ENCODE measurements around the gene SCG2. TPM values are rescaled to one million over a fixed set of nuclear protein-coding genes. Genes with fewer than 3 reads are reported as not detected.

The SCG2 gene
- total and polyA plus RNA-seq, 2 donors (not counting 1 experiment from before 2014, with no cell fraction given): 0.66 to 2.9 TPM

DNA sequence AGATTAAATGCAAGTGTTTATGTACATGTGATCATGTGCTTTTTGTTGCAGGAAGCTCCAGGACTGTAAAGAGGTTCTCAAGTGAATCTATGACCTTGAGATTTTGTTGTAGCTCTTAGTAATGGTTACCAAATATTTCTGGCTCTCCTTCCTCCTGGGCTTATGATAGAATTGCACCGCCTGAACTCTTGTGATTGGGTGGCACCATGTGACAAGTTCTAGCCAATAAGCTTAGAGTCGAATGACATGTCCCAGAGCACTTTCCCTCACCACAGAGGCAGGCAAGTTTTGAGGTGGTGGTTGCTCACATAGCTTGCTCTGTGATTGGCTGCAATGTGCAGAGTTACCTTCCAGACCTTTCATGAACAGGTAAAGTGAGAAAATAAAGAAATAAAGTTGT lies 8.9 kb upstream of the SCG2 start:
- no peaks in the 10 kb centered on the region for H3K36me3 ChIP-seq (ENCODE audit: control insufficient read depth, insufficient read depth, low read length)
- H3K79me2 ChIP-seq (ENCODE audit: control insufficient read depth, insufficient read depth, low read length): no peaks in the 10 kb centered on the region
- no peak overlapping the region for H3K4me2 ChIP-seq (ENCODE audit: extremely low read depth, insufficient read depth, low read length)
- peaks cover 6% of the 10 kb centered on the region for H3K4me1 ChIP-seq (ENCODE audit: control insufficient read depth, extremely low read depth, insufficient read depth, low read length)
- no peak for DNase-seq (ENCODE audit: low read depth in 2 of 2)
- H3K9ac ChIP-seq (ENCODE audit: insufficient read depth, low read length): no peak overlapping the region
- no peak overlapping the region for H3K4me3 ChIP-seq (replicated peaks in 1 of 4; ENCODE audit: control extremely low read depth in 1 of 4, insufficient read depth in 1 of 4, low read depth in 3 of 4, low read length in 4 of 4)
- H2AFZ ChIP-seq (ENCODE audit: low read length): no peak overlapping the region
- H3K27me3 ChIP-seq (ENCODE audit: control insufficient read depth, insufficient read depth, low read length): no peaks in the 10 kb centered on the region
- no peaks in the 10 kb centered on the region for H4K20me1 ChIP-seq (ENCODE audit: control insufficient read depth, extremely low read depth, insufficient read depth, low read length)
- H3K9me3 ChIP-seq (ENCODE audit: control insufficient read depth, insufficient read depth, low read depth, low read length): no peaks in the 10 kb centered on the region
- no peak overlapping the region for H3K27ac ChIP-seq (ENCODE audit: insufficient read depth, low read length)
- TF ChIP-seq EZH2 (IDR thresholded peaks at IDR 0.05; ENCODE audit: low read length, missing control alignments): no peak
- TF ChIP-seq, protein P1, sequence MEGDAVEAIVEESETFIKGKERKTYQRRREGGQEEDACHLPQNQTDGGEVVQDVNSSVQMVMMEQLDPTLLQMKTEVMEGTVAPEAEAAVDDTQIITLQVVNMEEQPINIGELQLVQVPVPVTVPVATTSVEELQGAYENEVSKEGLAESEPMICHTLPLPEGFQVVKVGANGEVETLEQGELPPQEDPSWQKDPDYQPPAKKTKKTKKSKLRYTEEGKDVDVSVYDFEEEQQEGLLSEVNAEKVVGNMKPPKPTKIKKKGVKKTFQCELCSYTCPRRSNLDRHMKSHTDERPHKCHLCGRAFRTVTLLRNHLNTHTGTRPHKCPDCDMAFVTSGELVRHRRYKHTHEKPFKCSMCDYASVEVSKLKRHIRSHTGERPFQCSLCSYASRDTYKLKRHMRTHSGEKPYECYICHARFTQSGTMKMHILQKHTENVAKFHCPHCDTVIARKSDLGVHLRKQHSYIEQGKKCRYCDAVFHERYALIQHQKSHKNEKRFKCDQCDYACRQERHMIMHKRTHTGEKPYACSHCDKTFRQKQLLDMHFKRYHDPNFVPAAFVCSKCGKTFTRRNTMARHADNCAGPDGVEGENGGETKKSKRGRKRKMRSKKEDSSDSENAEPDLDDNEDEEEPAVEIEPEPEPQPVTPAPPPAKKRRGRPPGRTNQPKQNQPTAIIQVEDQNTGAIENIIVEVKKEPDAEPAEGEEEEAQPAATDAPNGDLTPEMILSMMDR (conservative IDR thresholded peaks at IDR 0.05 in 1 of 2, IDR thresholded peaks at IDR 0.05 in 1 of 2; ENCODE audit: low read depth in 1 of 2, low read length in 2 of 2): no peak

GRCh38 chr2:223607476-223607875 lies 5.3 kb upstream of the SCG2 start:
- H3K4me3 ChIP-seq (replicated peaks in 1 of 4; ENCODE audit: control extremely low read depth in 1 of 4, insufficient read depth in 1 of 4, low read depth in 3 of 4, low read length in 4 of 4): no peak overlapping the region

GRCh38 chr2:223606946-223607345 lies 4.8 kb upstream of the SCG2 start:
- DNase-seq (ENCODE audit: low read depth in 2 of 2): no peak
- Histone ChIP-seq H3K4me2 (ENCODE audit: extremely low read depth, insufficient read depth, low read length) (no peak overlapping the region), H3K4me1 (ENCODE audit: control insufficient read depth, extremely low read depth, insufficient read depth, low read length) (no peaks in the 10 kb centered on the region), H3K9ac (ENCODE audit: insufficient read depth, low read length) (no peak overlapping the region), H3K9me3 (ENCODE audit: control insufficient read depth, insufficient read depth, low read depth, low read length) (no peaks in the 10 kb centered on the region), H3K27me3 (ENCODE audit: control insufficient read depth, insufficient read depth, low read length) (no peaks in the 10 kb centered on the region), H2AFZ (ENCODE audit: low read length) (no peak overlapping the region), H3K27ac (ENCODE audit: insufficient read depth, low read length) (no peak overlapping the region), H3K4me3 (replicated peaks in 1 of 4; ENCODE audit: control extremely low read depth in 1 of 4, insufficient read depth in 1 of 4, low read depth in 3 of 4, low read length in 4 of 4) (no peak overlapping the region), H3K36me3 (ENCODE audit: control insufficient read depth, insufficient read depth, low read length) (no peaks in the 10 kb centered on the region), H4K20me1 (ENCODE audit: control insufficient read depth, extremely low read depth, insufficient read depth, low read length) (no peaks in the 10 kb centered on the region), H3K79me2 (ENCODE audit: control insufficient read depth, insufficient read depth, low read length) (no peaks in the 10 kb centered on the region)
- TF ChIP-seq, protein P1 (conservative IDR thresholded peaks at IDR 0.05 in 1 of 2, IDR thresholded peaks at IDR 0.05 in 1 of 2; ENCODE audit: low read depth in 1 of 2, low read length in 2 of 2): no peak
- TF ChIP-seq EZH2 (IDR thresholded peaks at IDR 0.05; ENCODE audit: low read length, missing control alignments): no peak

More at GRCh38 chr2:223607476-223607875, 5.3 kb upstream of the SCG2 start:
- Histone ChIP-seq H3K9me3 (ENCODE audit: control insufficient read depth, insufficient read depth, low read depth, low read length) (no peaks in the 10 kb centered on the region), H2AFZ (ENCODE audit: low read length) (no peak overlapping the region), H3K79me2 (ENCODE audit: control insufficient read depth, insufficient read depth, low read length) (no peaks in the 10 kb centered on the region), H3K36me3 (ENCODE audit: control insufficient read depth, insufficient read depth, low read length) (no peaks in the 10 kb centered on the region), H3K4me2 (ENCODE audit: extremely low read depth, insufficient read depth, low read length) (no peak overlapping the region), H3K27ac (ENCODE audit: insufficient read depth, low read length) (no peak overlapping the region), H3K9ac (ENCODE audit: insufficient read depth, low read length) (no peak overlapping the region), H3K27me3 (ENCODE audit: control insufficient read depth, insufficient read depth, low read length) (no peaks in the 10 kb centered on the region), H3K4me1 (ENCODE audit: control insufficient read depth, extremely low read depth, insufficient read depth, low read length) (peaks cover under 1% of the 10 kb centered on the region), H4K20me1 (ENCODE audit: control insufficient read depth, extremely low read depth, insufficient read depth, low read length) (no peaks in the 10 kb centered on the region)
- no peak for TF ChIP-seq EZH2 (IDR thresholded peaks at IDR 0.05; ENCODE audit: low read length, missing control alignments)
- TF ChIP-seq, protein P1 (conservative IDR thresholded peaks at IDR 0.05 in 1 of 2, IDR thresholded peaks at IDR 0.05 in 1 of 2; ENCODE audit: low read depth in 1 of 2, low read length in 2 of 2): no peak
- no peak for DNase-seq (ENCODE audit: low read depth in 2 of 2)
